HCT116 (cell line): Measurements from ENCODE around the gene ZC2HC1C. TPM values are rescaled to one million over a fixed set of nuclear protein-coding genes. Genes with fewer than 3 reads are reported as not detected.

Experiments used
- ATAC-seq: fragments of 200-7000 bp; cut with Tn5 transposase; 2 replicates; pipeline ENCODE4 v1.9.1; 2020; ENCODE audit warnings: mild to moderate bottlenecking, moderate library complexity
- BruUV-seq: library from RNA; stranded (reverse); fragments of 400-500 nt; replicated peaks from 2 replicates; lab custom pipeline; 2021; lab: Mats Ljungman, UMichigan
- CTCF ChIA-PET: fragments of 300-600 bp; sonication (Branson Sonifier 250); formaldehyde crosslinking; loops from one replicate; lab custom pipeline; 2021; ENCODE audit warnings: antibody characterized with exemption; lab: Charles Lee
- POLR2A ChIA-PET: fragments of 300-600, 350-600 bp; sonication (Branson Sonifier 250); formaldehyde crosslinking; loops from one replicate; lab custom pipeline; 2021; ENCODE audit warnings: antibody characterized with exemption; lab: Charles Lee
- RAD21 ChIA-PET, 2 experiments: fragments of 300-600 bp; sonication (Branson Sonifier 250); formaldehyde crosslinking; loops; one replicate each; lab custom pipeline; 2023; ENCODE audit warnings: low total read pairs in 2 of 2; ENCODE audit not compliant: uncharacterized antibody in 2 of 2, unreplicated experiment in 2 of 2, low non-redundant PET in 1 of 2; lab: Charles Lee
- DNase-seq: peaks from one replicate; pipeline ENCODE4 v3.0.0-alpha.2; 2010; ENCODE audit warnings: low read depth, low spot score
- H2AFZ ChIP-seq: fragments of 200-600 bp; shearing (Covaris generic), sonication (generic); 2 replicates; pipeline ENCODE4 v1.6.1; 2017; ENCODE audit warnings: low read depth, mixed run types, mixed read lengths, antibody characterized with exemption, low read length; ENCODE audit not compliant: poor library complexity, severe bottlenecking
- H3K27ac ChIP-seq: 2 replicates; pipeline ENCODE4 v1.5.1; 2012; ENCODE audit warnings: low read depth, low read length
- H3K27me3 ChIP-seq: fragments of 200-600 bp; sonication (generic); 2 replicates; pipeline ENCODE4 v1.6.1; 2016; ENCODE audit warnings: mixed run types, low read length, mixed read lengths; ENCODE audit not compliant: insufficient read depth
- H3K36me3 ChIP-seq, 2 experiments: fragments of 200-500 bp in 1 of 2; fragments of 200-600 bp in 1 of 2; sonication (Bioruptor generic) in 1 of 2; sonication (generic) in 1 of 2; 2 replicates each; pipeline versions ENCODE4 v1.5.1 to v1.6.1; 2014 to 2016; ENCODE audit warnings: low read length in 2 of 2, inconsistent platforms in 1 of 2, mixed read lengths in 1 of 2, mixed run types in 1 of 2; ENCODE audit not compliant: insufficient read depth in 2 of 2, control insufficient read depth in 1 of 2
- H3K4me1 ChIP-seq, 2 experiments: fragments of 200-600 bp in 1 of 2; sonication (generic) in 1 of 2; 2 replicates each; pipeline versions ENCODE4 v1.5.1 to v1.6.1; 2012 to 2017; ENCODE audit warnings: low read length in 2 of 2, inconsistent platforms in 1 of 2, mild to moderate bottlenecking in 1 of 2, mixed read lengths in 1 of 2, mixed run types in 1 of 2, moderate library complexity in 1 of 2; ENCODE audit not compliant: insufficient read depth in 2 of 2, control insufficient read depth in 1 of 2
- H3K4me2 ChIP-seq: fragments of 200-600 bp; sonication (generic); 2 replicates; pipeline ENCODE4 v1.6.1; 2017; ENCODE audit warnings: mixed run types, low read length, mixed read lengths
- H3K4me3 ChIP-seq, 2 experiments: fragments of 200-600 bp in 1 of 2; sonication (generic) in 1 of 2; replicated peaks in 1 of 2; 2 replicates each; pipeline ENCODE4 v1.5.1; 2011 to 2016; ENCODE audit warnings: low read length in 2 of 2, control low read depth in 1 of 2, low read depth in 1 of 2, mild to moderate bottlenecking in 1 of 2, mixed read lengths in 1 of 2, mixed run types in 1 of 2
- H3K79me2 ChIP-seq: fragments of 200-600 bp; sonication (generic); 2 replicates; pipeline ENCODE4 v1.6.1; 2017; ENCODE audit warnings: mild to moderate bottlenecking, mixed run types, low read length, moderate library complexity, mixed read lengths; ENCODE audit not compliant: insufficient read depth
- H3K9ac ChIP-seq: fragments of 200-600 bp; sonication (generic); 2 replicates; pipeline ENCODE4 v1.6.1; 2016; ENCODE audit warnings: low read length, mixed read lengths
- H3K9me2 ChIP-seq: fragments of 200-600 bp; sonication (generic), shearing (Covaris generic); 2 replicates; pipeline ENCODE4 v1.6.1; 2017; ENCODE audit warnings: mixed run types, mild to moderate bottlenecking, moderate library complexity; ENCODE audit not compliant: insufficient read depth
- H3K9me3 ChIP-seq, 2 experiments: fragments of 200-500 bp in 1 of 2; fragments of 200-600 bp in 1 of 2; sonication (Bioruptor generic) in 1 of 2; sonication (generic) in 1 of 2; 2 replicates each; pipeline ENCODE4 v1.6.1; 2014 to 2017; ENCODE audit warnings: low read length in 2 of 2, mixed read lengths in 2 of 2, inconsistent platforms in 1 of 2, low read depth in 1 of 2, mild to moderate bottlenecking in 1 of 2, mixed run types in 1 of 2, moderate library complexity in 1 of 2; ENCODE audit not compliant: control insufficient read depth in 1 of 2, insufficient read depth in 1 of 2
- H4K20me1 ChIP-seq: fragments of 200-600 bp; sonication (generic), shearing (Covaris generic); 2 replicates; pipeline ENCODE4 v1.6.1; 2017; ENCODE audit warnings: mixed run types, mild to moderate bottlenecking, moderate library complexity; ENCODE audit not compliant: insufficient read depth
- CTCF ChIP-seq, 3 experiments: fragments of 200-600 bp in 1 of 3; sonication (generic) in 1 of 3; IDR thresholded peaks in 2 of 3; conservative IDR thresholded peaks in 1 of 3; 2 replicates each; pipeline ENCODE4 v1.5.1; 2012 to 2017; ENCODE audit warnings: low read depth in 2 of 3, low read length in 2 of 3, antibody characterized with exemption in 1 of 3, borderline replicate concordance in 1 of 3, control low read depth in 1 of 3, mild to moderate bottlenecking in 1 of 3, mixed read lengths in 1 of 3, mixed run types in 1 of 3, moderate library complexity in 1 of 3; ENCODE audit not compliant: insufficient read depth in 1 of 3
- RAD21 ChIP-seq: IDR thresholded peaks from 2 replicates; pipeline ENCODE4 v1.6.1; 2012; ENCODE audit warnings: low read depth, mild to moderate bottlenecking
- ZBTB33 ChIP-seq: IDR thresholded peaks from 2 replicates; pipeline ENCODE4 v1.6.1; 2011; ENCODE audit warnings: mild to moderate bottlenecking, low read length, moderate library complexity; ENCODE audit not compliant: insufficient replicate concordance; ENCODE audit errors: extremely low read depth
- ZNF274 ChIP-seq: fragments of 200-500 bp; sonication (Bioruptor generic); IDR thresholded peaks from 2 replicates; pipeline ENCODE4 v1.6.1; 2014; ENCODE audit warnings: mild to moderate bottlenecking, low read depth, low read length, inconsistent platforms
- intact Hi-C: fragments of 100-400 bp; cut with micrococcal nuclease; formaldehyde crosslinking; loops from 2 replicates; pipeline ENCODE4 v1.10.0; 2022
- total RNA-seq: library from RNA; stranded (reverse); gene quantifications from one replicate; pipeline ENCODE4 v1.2.1, GENCODE V29; 2021; ENCODE audit not compliant: unreplicated experiment

ZC2HC1C gene
- total RNA-seq, 1 experiment from 2014 or later: 0.98 TPM

GRCh38 chr14:75084513-75084912 lies 15.1 kb downstream of the ZC2HC1C start:
- CTCF ChIA-PET: no interaction called here
- Histone ChIP-seq H3K27ac (no peak overlapping the region), H3K9ac (no peak overlapping the region), H3K27me3 (no peaks in the 10 kb centered on the region), H3K4me1 (no peaks in the 10 kb centered on the region), H3K9me3 (no peaks in the 10 kb centered on the region), H3K9me2 (no peaks in the 10 kb centered on the region), H3K4me3 (no peak overlapping the region), H3K79me2 (no peaks in the 10 kb centered on the region), H3K36me3 (peaks cover 16 to 28% of the 10 kb centered on the region in 2 experiments; a peak in 3 of 4 replicates), H3K4me2 (no peak overlapping the region)
- ATAC-seq: peak; percentile 82
- intact Hi-C loops: no loop called here
- RAD21 ChIA-PET: no interaction called here
- POLR2A ChIA-PET: no interaction called here
- TF ChIP-seq CTCF (IDR thresholded peaks at IDR 0.05 in 2 of 3, conservative IDR thresholded peaks at IDR 0.05 in 1 of 3; ENCODE audit: borderline replicate concordance in 1 of 3, insufficient read depth in 1 of 3, low read depth in 2 of 3, low read length in 2 of 3): peak; percentile 31 to 38 (median 35); a peak in 5 of 6 replicates
- TF ChIP-seq RAD21: peak; percentile 58
- no peak for TF ChIP-seq ZBTB33
- TF ChIP-seq ZNF274: no peak
- TF ChIP-seq, all 23 proteins: peak for 2
- Histone ChIP-seq H2AFZ (no peak overlapping the region), H4K20me1 (no peaks in the 10 kb centered on the region)
- no peak for DNase-seq
- no TSS peak for BruUV-seq
